OCI-LY7 (cell line): ENCODE measurements around the gene STX4. TPM values are rescaled to one million over a fixed set of nuclear protein-coding genes. Genes with fewer than 3 reads are reported as not detected.
"Not testable (repeated sequence)": the region's sequence is repeated elsewhere in the genome, so short reads cannot be mapped to it uniquely, and the experiment has no call there.

Source experiments
- BruUV-seq: library from RNA; stranded (reverse); fragments of 400-500 nt; replicated peaks from 2 replicates; lab custom pipeline; 2021; lab: Mats Ljungman, UMichigan
- CTCF ChIA-PET: fragments of 300-600 bp; sonication (Branson Sonifier 250); formaldehyde crosslinking; loops from one replicate; lab custom pipeline; 2022; ENCODE audit warnings: antibody characterized with exemption; ENCODE audit not compliant: unreplicated experiment; lab: Charles Lee
- POLR2A ChIA-PET: fragments of 300-600 bp; sonication (Branson Sonifier 250); formaldehyde crosslinking; loops from one replicate; lab custom pipeline; 2022; ENCODE audit warnings: antibody characterized with exemption; lab: Charles Lee
- DNase-seq: peaks from one replicate; pipeline ENCODE4 v3.0.0-alpha.2; 2015; ENCODE audit warnings: low spot score
- H2AFZ ChIP-seq: fragments of 200-600 bp; sonication (generic), shearing (Covaris generic); 2 replicates; pipeline ENCODE4 v1.6.1; 2014; ENCODE audit warnings: mild to moderate bottlenecking, antibody characterized with exemption, low read length, moderate library complexity
- H3K27ac ChIP-seq: fragments of 200-600 bp; sonication (generic); 2 replicates; pipeline ENCODE4 v1.5.1; 2014; ENCODE audit warnings: mixed run types, low read depth, mild to moderate bottlenecking, moderate library complexity, low read length, inconsistent platforms; ENCODE audit not compliant: poor library complexity, severe bottlenecking
- H3K36me3 ChIP-seq: fragments of 200-600 bp; sonication (generic); 2 replicates; pipeline ENCODE4 v1.6.1; 2014; ENCODE audit warnings: mild to moderate bottlenecking, antibody characterized with exemption, low read length, moderate library complexity, mixed read lengths; ENCODE audit not compliant: insufficient read depth
- H3K4me1 ChIP-seq: fragments of 200-600 bp; sonication (generic); 2 replicates; pipeline ENCODE4 v1.5.1; 2014; ENCODE audit warnings: mild to moderate bottlenecking, low read length; ENCODE audit not compliant: insufficient read depth, poor library complexity, severe bottlenecking
- H3K4me2 ChIP-seq: fragments of 200-600 bp; sonication (generic); 2 replicates; pipeline ENCODE4 v1.6.1; 2014; ENCODE audit warnings: mild to moderate bottlenecking, low read length
- H3K4me3 ChIP-seq: fragments of 200-600 bp; sonication (generic); 2 replicates; pipeline ENCODE4 v1.5.1; 2014; ENCODE audit warnings: mild to moderate bottlenecking, low read depth, low read length; ENCODE audit not compliant: poor library complexity, severe bottlenecking
- H3K79me2 ChIP-seq: fragments of 200-600 bp; sonication (generic); 2 replicates; pipeline ENCODE4 v1.6.1; 2016; ENCODE audit warnings: low read depth, mild to moderate bottlenecking, low read length, moderate library complexity, mixed read lengths; ENCODE audit not compliant: insufficient read depth
- H3K9me2 ChIP-seq: fragments of 200-600 bp; sonication (generic); 2 replicates; pipeline ENCODE4 v1.6.1; 2016; ENCODE audit warnings: mild to moderate bottlenecking, low read length, mixed read lengths; ENCODE audit not compliant: insufficient read depth
- H3K9me3 ChIP-seq: fragments of 200-600 bp; sonication (generic); 2 replicates; pipeline ENCODE4 v1.6.1; 2014; ENCODE audit warnings: mild to moderate bottlenecking, mixed run types, low read length, mixed read lengths
- H4K20me1 ChIP-seq: fragments of 200-600 bp; sonication (generic); 2 replicates; pipeline ENCODE4 v1.6.1; 2014; ENCODE audit warnings: mild to moderate bottlenecking, antibody characterized with exemption, low read length, moderate library complexity, mixed read lengths; ENCODE audit not compliant: insufficient read depth
- CTCF ChIP-seq: fragments of 200-600 bp; sonication (generic); conservative IDR thresholded peaks from 2 replicates; pipeline ENCODE4 v1.5.1; 2014; ENCODE audit warnings: mild to moderate bottlenecking, antibody characterized with exemption, low read length, moderate library complexity, mixed read lengths
- EZH2phosphoT487 ChIP-seq: fragments of 200-600 bp; sonication (generic); IDR thresholded peaks from 2 replicates; pipeline ENCODE4 v1.6.1; 2018; ENCODE audit warnings: low read depth, borderline replicate concordance, mild to moderate bottlenecking, mixed run types, antibody characterized with exemption, low read length, moderate library complexity, mixed read lengths
- intact Hi-C: fragments of 100-400 bp; cut with micrococcal nuclease; formaldehyde crosslinking; loops from one replicate; pipeline ENCODE4 v1.10.0; 2022; ENCODE audit not compliant: unreplicated experiment
- total RNA-seq, 2 experiments: library from RNA; depleted of rRNA in 1 of 2; stranded (reverse); fragments of >200 nt in 1 of 2; shearing (Covaris generic) in 1 of 2; gene quantifications; 2 replicates each; pipeline ENCODE4 v1.2.3, GENCODE V29; 2014 to 2022

Gene STX4
- total RNA-seq, 2 experiments from 2014 or later: 16.6 to 40.5 TPM

- no peaks in the 10 kb centered on the region for H3K36me3 ChIP-seq
- H4K20me1 ChIP-seq: no peaks in the 10 kb centered on the region
- POLR2A ChIA-PET: interaction anchor here (0.7 kb wide), 1 partner anchor 490 kb away, joined by 4 read pairs; no protein-coding TSS in a partner anchor
These were observed 17.3 kb upstream of the STX4 start for GRCh38 chr16:31016018-31016417.

GRCh38 chr16:31017756-31018155 is 15.6 kb upstream of the STX4 start:
- CTCF ChIA-PET, H3K9me3 ChIP-seq, H3K36me3 ChIP-seq, DNase-seq, H2AFZ ChIP-seq, H3K27ac ChIP-seq, H3K4me2 ChIP-seq, intact Hi-C loops, H3K4me1 ChIP-seq, H4K20me1 ChIP-seq, H3K79me2 ChIP-seq, H3K4me3 ChIP-seq, BruUV-seq, H3K9me2 ChIP-seq: not testable (repeated sequence)
- POLR2A ChIA-PET: interaction anchor here (0.7 kb wide), 1 partner anchor 73 kb away, joined by 3 read pairs; no protein-coding TSS in a partner anchor

More at GRCh38 chr16:31016018-31016417, 17.3 kb upstream of the STX4 start:
- no TSS peak for BruUV-seq
- intact Hi-C loops: no loop called here
- Histone ChIP-seq H3K4me3 (no peak overlapping the region), H3K79me2 (no peaks in the 10 kb centered on the region), H3K4me1 (no peaks in the 10 kb centered on the region), H3K27ac (no peak overlapping the region), H3K9me2 (no peaks in the 10 kb centered on the region), H3K4me2 (no peak overlapping the region), H3K9me3 (no peaks in the 10 kb centered on the region), H2AFZ (no peak overlapping the region)
- TF ChIP-seq CTCF (peak; percentile 41), EZH2phosphoT487 (no peak)
- CTCF ChIA-PET: no interaction called here
- peak; percentile 19 for DNase-seq

- Histone ChIP-seq H3K27ac (no peak overlapping the region), H3K9me3 (no peaks in the 10 kb centered on the region), H3K4me3 (no peak overlapping the region), H2AFZ (no peak overlapping the region), H4K20me1 (no peaks in the 10 kb centered on the region), H3K4me2 (no peak overlapping the region), H3K36me3 (no peaks in the 10 kb centered on the region), H3K79me2 (no peaks in the 10 kb centered on the region), H3K4me1 (no peaks in the 10 kb centered on the region), H3K9me2 (no peaks in the 10 kb centered on the region)
- no peak for DNase-seq
- intact Hi-C loops: no loop called here
- TF ChIP-seq EZH2phosphoT487 (no peak), CTCF (no peak)
- ChIA-PET POLR2A (interaction anchor here (0.7 kb wide), 1 partner anchor 435 kb away, joined by 3 read pairs; no protein-coding TSS in a partner anchor), CTCF (no interaction called here)
- BruUV-seq: no TSS peak
These were observed 12.8 kb upstream of the STX4 start for GRCh38 chr16:31020536-31020935.
